GM18858 (cell line): ENCODE data around the gene OOSP1.
"Not testable (repeated sequence)": the region's sequence is repeated elsewhere in the genome, so short reads cannot be mapped to it uniquely, and the experiment has no call there.

Experiments
- ATAC-seq: cut with Tn5 transposase; IDR thresholded peaks from one replicate; pipeline ENCODE4 v1.9.1; 2021; ENCODE audit not compliant: unreplicated experiment

OOSP1 gene

DNA sequence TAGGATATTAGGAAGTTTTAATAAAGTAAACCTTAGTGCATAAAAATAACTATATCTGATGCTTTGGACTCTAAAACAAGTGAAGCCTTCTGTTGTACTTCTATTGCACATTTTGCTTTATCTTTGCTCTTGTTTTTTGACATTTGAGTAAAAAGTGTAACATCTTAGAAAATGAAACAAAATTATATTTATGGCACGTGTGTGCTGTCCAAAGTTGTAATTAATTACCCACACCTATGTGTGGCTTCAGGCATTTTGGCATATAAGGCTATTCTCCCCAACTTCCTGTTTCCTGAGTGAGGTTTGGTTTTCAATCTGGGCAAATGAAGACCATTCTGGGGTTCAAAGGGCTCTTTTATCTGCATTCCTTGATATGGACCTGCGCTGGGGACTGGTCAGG lies at the start of gene OOSP1:
Gene OOSP1, plus strand, starts transcription at position 301 of the 400 bp plus-strand sequence. Its CDS starts 23 bp downstream, at position 324.
- no peak for ATAC-seq

GRCh38 chr11:59891781-59892181 lies 46.5 kb upstream of the OOSP1 start:
- no peak for ATAC-seq

GRCh38 chr11:59894616-59895015 lies 43.6 kb upstream of the OOSP1 start:
- ATAC-seq, result no peak

- ATAC-seq, result no peak
Observed at GRCh38 chr11:59898046-59898445, 40.2 kb upstream of the OOSP1 start.

DNA sequence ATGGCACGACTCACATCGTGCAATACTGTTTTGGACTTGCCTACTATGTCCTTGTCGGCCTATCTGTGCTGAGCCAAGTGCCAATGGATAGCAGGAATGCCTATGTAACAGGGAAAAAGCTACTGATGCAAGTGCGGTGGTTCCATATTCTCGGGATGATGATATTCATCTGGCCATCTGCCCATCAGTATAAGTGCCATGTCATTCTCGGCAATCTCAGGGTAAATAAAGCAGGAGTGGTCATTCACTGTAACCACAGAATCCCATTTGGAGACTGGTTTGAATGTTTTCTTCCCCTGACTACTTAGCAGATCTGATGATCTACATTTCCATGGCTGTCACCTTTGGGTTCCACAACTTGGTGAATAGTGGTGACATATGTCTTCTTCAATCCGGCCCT lies 39.6 kb upstream of the OOSP1 start:
- no peak for ATAC-seq

GRCh38 chr11:59899532-59899931 lies 38.7 kb upstream of the OOSP1 start:
- no peak for ATAC-seq

DNA sequence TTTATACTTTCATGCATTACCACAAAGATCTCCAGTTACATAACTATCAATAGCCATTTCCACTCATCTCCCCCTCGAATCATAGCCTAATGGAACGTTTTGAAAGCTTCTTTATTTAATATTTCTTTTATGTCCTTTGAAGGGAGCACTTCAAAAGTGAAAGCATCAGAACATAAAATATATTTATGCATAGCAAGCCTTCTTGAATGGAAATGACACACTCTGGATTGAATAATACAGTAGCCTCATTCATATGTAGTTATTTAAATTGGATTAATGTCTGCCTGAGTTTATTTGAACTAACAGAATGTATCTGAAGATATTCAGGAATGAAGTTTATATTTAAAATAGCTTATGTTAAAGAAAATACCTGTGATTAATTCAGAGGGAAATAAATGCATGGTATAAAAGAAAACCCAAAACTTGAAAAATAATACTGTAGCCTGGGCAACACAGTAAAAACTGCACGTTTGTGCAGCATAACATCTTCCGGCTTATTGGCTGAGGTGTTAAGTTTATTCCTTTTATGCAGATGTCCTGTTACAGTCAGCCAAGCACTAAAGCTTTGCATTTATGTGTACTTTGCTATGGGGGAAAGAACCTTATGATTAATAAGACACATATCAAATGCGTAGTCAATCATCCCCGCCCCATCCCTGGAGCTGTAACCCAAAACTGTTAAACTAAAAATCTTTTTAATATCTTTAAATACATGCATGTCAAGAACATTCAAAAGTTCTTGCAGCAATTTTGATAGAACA lies 37.7 kb upstream of the OOSP1 start:
- ATAC-seq, result no peak

GRCh38 chr11:59901306-59901705 lies 36.9 kb upstream of the OOSP1 start:
- no peak for ATAC-seq

- not testable (repeated sequence) for ATAC-seq
Observed at GRCh38 chr11:59903569-59903968, 34.7 kb upstream of the OOSP1 start.

- no peak for ATAC-seq
Observed at GRCh38 chr11:59918480-59918879, 19.8 kb upstream of the OOSP1 start.

DNA sequence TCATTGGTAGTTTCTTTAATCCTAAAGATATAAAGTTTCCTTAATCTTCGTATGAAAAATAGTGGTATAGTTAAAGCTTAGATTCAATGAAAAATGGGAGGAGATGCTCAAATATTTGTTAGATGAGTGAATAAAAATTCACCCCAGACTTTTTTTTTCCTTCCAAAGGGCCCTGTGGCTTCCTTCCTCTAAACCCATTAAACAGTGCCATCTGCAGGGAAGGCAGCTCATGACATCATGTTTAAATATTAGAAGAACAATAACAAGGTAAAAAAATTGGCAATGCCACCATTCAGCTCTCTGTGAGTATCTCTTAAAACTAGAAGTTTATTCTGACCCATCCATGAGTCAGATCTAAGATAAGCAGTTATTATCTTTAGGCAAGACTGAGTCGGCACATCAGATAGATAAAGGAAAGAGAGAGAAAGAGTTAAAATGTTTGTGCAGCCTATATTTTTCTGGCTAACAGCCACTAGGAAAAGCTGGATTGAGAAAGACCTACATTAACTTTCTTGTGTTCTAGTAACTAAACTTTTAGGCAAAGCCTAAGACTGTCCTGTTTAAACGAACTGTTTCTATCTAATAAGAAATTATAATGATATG lies 19.1 kb upstream of the OOSP1 start:
- ATAC-seq, result no peak

DNA sequence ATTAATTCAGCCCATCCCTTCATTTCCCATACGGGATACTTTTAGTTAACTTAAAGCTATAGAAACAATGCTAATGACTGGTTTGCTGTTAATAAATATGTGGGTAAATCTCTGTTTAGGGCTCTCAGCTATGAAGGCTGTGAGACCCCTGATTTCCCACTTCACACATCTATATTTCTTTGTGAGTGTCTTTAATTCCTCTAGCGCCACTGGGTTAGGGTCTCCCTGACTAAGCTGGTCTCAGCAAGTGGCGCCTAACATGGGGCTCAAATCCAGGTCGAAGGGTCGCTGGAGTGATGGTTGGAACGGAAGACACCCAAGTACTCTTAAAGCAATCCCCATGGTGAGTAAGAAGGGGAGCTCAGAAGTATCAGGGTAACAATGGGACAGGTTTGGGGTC lies 14.4 kb upstream of the OOSP1 start:
- no peak for ATAC-seq

DNA sequence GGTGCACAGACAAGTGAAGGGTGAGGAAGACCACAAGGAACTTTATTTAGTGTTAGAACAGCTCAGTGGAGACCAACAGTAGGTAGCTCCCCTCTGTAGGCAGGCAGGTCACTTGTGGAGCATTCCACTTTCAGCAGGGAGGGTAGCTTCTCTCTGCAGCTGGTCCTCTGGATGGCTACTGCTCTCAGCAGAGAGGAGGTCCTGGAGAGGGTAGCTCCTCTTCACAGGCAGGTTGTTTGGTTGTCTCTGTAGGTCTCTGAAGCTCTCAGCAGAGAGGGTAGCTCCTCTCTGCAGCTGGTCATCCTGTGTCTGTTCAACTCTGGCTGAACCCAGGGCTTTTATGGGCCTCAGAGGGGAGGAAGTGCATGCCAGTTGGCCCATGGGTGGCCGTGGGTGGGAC lies 6.5 kb upstream of the OOSP1 start:
- ATAC-seq, result no peak

DNA sequence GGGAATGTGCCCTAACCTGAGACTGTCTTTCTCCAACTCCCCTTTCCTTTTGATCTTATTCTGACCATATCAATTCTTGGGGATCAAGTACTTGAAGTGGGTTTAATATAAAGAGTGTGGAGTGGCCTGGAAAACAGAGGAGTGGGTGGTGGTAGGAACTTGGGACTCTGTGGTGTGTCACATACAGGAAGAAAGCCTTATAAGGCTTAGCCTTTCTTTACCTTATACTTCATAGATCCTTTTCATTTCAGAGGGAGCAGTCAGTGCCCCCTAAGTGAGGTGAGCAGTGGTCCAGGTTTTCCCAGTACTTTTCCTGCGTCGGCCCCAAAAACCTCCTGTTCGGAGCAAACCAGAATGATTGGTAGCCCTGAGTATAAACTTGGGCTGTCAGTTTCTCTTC lies 486 bp downstream of the OOSP1 start:
- ATAC-seq, result no peak

DNA sequence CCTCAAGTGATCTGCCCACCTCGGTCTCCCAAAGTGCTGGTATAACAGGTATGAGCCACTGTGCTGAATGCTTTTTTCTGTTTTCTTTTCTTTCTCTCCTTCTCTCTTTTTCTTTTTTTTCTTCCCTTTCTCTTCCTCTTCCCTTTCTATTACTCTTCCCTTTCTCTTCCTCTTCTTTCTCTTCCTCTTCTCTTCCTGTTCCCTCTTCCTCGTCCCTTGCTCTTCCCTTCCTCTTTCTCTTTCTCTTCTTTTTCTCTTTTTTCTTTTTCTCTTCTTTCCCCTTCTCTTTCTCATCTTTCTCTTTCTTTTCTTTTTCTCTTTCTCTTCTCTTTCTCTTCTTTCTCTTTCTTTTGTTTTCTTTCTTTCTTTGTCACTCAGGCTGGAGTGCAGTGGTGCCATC lies 1.2 kb downstream of the OOSP1 start:
- ATAC-seq, result no peak

GRCh38 chr11:59941091-59941490 lies 2.9 kb downstream of the OOSP1 start:
- ATAC-seq, result no peak

- no peak for ATAC-seq
Observed at GRCh38 chr11:59943997-59944714, 5.9 kb downstream of the OOSP1 start.

GRCh38 chr11:59944720-59945119 lies 6.5 kb downstream of the OOSP1 start:
- ATAC-seq, result no peak

GRCh38 chr11:59953463-59954218 lies 15.4 kb downstream of the OOSP1 start:
- ATAC-seq, result no peak

- ATAC-seq, result no peak
Observed at GRCh38 chr11:59954219-59954847, 16.1 kb downstream of the OOSP1 start.

GRCh38 chr11:59957094-59957493 lies 18.9 kb downstream of the OOSP1 start:
- no peak for ATAC-seq
